Inflammatory macrophage treated with lipopolysaccharide for 4 hours (primary cell): ENCODE data around the gene B4GALT6.
A peak's percentile ranks its signal among the peaks of the same experiment; 100 is the strongest.

Experiments
- DNase-seq: peaks from one replicate; pipeline ENCODE4 v3.0.0-alpha.2; 2020

Gene B4GALT6

GRCh38 chr18:31630549-31630948, 53.8 kb downstream of the B4GALT6 start:
- DNase-seq: no peak

- no peak for DNase-seq
Observed at GRCh38 chr18:31626409-31626808, 58.0 kb downstream of the B4GALT6 start.

GRCh38 chr18:31624892-31625640, 59.3 kb downstream of the B4GALT6 start:
- DNase-seq: no peak

- no peak for DNase-seq
Observed at GRCh38 chr18:31619291-31619690, 65.1 kb downstream of the B4GALT6 start.

GRCh38 chr18:31618801-31619200, 65.6 kb downstream of the B4GALT6 start:
- no peak for DNase-seq

- no peak for DNase-seq
Observed at GRCh38 chr18:31617031-31617717, 67.2 kb downstream of the B4GALT6 start.

GRCh38 chr18:31616586-31616985, 67.8 kb downstream of the B4GALT6 start:
- DNase-seq: no peak

- DNase-seq: no peak
Observed at GRCh38 chr18:31614044-31614443, 70.3 kb downstream of the B4GALT6 start.

- DNase-seq: no peak
Observed at GRCh38 chr18:31612124-31612523, 72.3 kb downstream of the B4GALT6 start.

- DNase-seq: no peak
Observed at GRCh38 chr18:31611511-31611910, 72.9 kb downstream of the B4GALT6 start.

- no peak for DNase-seq
Observed at GRCh38 chr18:31610286-31611205, 73.8 kb downstream of the B4GALT6 start.

GRCh38 chr18:31609886-31610285, 74.5 kb downstream of the B4GALT6 start:
- DNase-seq: no peak

- DNase-seq: no peak
Observed at GRCh38 chr18:31607384-31607783, 77.0 kb downstream of the B4GALT6 start.

GRCh38 chr18:31606265-31606664, 78.1 kb downstream of the B4GALT6 start:
- DNase-seq: no peak

GRCh38 chr18:31603315-31603714, 81.1 kb downstream of the B4GALT6 start:
- peak; percentile 32 for DNase-seq

- DNase-seq: no peak
Observed at GRCh38 chr18:31598021-31598805, 86.2 kb downstream of the B4GALT6 start.

- DNase-seq: no peak
Observed at GRCh38 chr18:31596081-31596872, 88.1 kb downstream of the B4GALT6 start.

GRCh38 chr18:31595121-31595771, 89.1 kb downstream of the B4GALT6 start:
- DNase-seq: no peak

GRCh38 chr18:31592506-31593157, 91.7 kb downstream of the B4GALT6 start:
- no peak for DNase-seq

GRCh38 chr18:31591628-31592027, 92.8 kb downstream of the B4GALT6 start, which contains the start of gene TTR:
TSS of gene TTR (plus strand) at chr18:31591877. CDS start at chr18:31591903, 26 bp downstream.
- no peak for DNase-seq
